SK-N-SH (cell line): Measurements from ENCODE around the gene CD300LF.

Experiments used
- JUND ChIP-seq: IDR thresholded peaks from 2 replicates; pipeline ENCODE4 v1.4.0; 2012
- POLR2AphosphoS5 ChIP-seq: IDR thresholded peaks from 2 replicates; pipeline ENCODE4 v1.6.1; 2012; ENCODE audit warnings: low read depth, low read length
- RAD21 ChIP-seq: IDR thresholded peaks from 2 replicates; pipeline ENCODE4 v1.6.1; 2012; ENCODE audit warnings: mild to moderate bottlenecking, low read length
- SIN3A ChIP-seq: IDR thresholded peaks from 2 replicates; pipeline ENCODE4 v1.6.1; 2012; ENCODE audit warnings: low read depth, mild to moderate bottlenecking, low read length, moderate library complexity, borderline replicate concordance
- TEAD4 ChIP-seq: IDR thresholded peaks from 2 replicates; pipeline ENCODE4 v1.4.0; 2012; ENCODE audit warnings: mild to moderate bottlenecking, borderline replicate concordance; ENCODE audit not compliant: insufficient read depth
- TF ChIP-seq, protein P1 (sequence below): IDR thresholded peaks from 2 replicates; pipeline ENCODE4 v1.4.0; 2012; ENCODE audit warnings: low read depth, borderline replicate concordance
- TF ChIP-seq, protein P2 (sequence below): fragments of 200-600 bp; sonication (generic); IDR thresholded peaks from 2 replicates; pipeline ENCODE4 v1.6.1; 2017; ENCODE audit warnings: antibody characterized with exemption, mild to moderate bottlenecking, moderate library complexity

DNA sequence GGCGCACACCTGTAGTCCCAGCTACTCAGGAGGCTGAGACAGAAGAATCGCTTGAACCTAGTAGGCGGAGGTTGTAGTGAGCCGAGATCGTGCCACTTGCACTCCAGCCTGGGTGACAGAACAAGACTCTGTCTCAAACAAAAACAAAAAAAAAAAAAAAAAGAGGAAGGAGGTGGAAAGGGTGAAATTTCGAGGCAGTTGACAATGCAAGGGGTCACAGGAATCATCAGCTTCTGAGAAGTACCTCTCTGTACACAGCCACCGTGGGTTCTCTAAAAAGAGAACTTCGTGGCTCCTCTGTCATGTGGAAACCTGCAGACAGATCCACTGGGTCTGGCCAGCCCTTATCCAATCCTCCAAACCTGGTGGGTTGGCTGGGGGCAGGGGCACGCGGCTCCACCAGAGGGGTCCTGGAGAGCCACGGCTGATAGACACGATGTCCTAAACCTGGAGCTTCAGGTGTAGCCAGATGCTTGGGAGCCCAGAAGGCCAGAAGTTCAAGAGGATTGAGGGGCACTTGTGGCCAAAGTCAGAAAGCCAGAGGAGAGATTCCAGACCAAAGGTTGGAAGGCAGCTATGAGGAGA lies 540 bp upstream of the CD300LF start:
- no peak for TF ChIP-seq RAD21
- no peak for TF ChIP-seq JUND
- TF ChIP-seq, protein P1, sequence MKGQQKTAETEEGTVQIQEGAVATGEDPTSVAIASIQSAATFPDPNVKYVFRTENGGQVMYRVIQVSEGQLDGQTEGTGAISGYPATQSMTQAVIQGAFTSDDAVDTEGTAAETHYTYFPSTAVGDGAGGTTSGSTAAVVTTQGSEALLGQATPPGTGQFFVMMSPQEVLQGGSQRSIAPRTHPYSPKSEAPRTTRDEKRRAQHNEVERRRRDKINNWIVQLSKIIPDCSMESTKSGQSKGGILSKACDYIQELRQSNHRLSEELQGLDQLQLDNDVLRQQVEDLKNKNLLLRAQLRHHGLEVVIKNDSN, result no peak
- TF ChIP-seq, protein P2, sequence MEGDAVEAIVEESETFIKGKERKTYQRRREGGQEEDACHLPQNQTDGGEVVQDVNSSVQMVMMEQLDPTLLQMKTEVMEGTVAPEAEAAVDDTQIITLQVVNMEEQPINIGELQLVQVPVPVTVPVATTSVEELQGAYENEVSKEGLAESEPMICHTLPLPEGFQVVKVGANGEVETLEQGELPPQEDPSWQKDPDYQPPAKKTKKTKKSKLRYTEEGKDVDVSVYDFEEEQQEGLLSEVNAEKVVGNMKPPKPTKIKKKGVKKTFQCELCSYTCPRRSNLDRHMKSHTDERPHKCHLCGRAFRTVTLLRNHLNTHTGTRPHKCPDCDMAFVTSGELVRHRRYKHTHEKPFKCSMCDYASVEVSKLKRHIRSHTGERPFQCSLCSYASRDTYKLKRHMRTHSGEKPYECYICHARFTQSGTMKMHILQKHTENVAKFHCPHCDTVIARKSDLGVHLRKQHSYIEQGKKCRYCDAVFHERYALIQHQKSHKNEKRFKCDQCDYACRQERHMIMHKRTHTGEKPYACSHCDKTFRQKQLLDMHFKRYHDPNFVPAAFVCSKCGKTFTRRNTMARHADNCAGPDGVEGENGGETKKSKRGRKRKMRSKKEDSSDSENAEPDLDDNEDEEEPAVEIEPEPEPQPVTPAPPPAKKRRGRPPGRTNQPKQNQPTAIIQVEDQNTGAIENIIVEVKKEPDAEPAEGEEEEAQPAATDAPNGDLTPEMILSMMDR, result no peak
- no peak for TF ChIP-seq TEAD4
- no peak for TF ChIP-seq SIN3A
- TF ChIP-seq POLR2AphosphoS5, result no peak
